ENCODE data around the gene RUFY2.

RUFY2 gene

GRCh38 chr10:68408898-68409518 is 1.9 kb upstream of the RUFY2 start:
- no peaks in the 10 kb centered on the region for H3K9me3 ChIP-seq (ENCODE audit: control insufficient read depth, insufficient read depth, low read length)
- H3K4me1 ChIP-seq (ENCODE audit: control insufficient read depth, insufficient read depth, low read length) = peaks cover 6% of the 10 kb centered on the region
- no peak overlapping the region for H3K9ac ChIP-seq (ENCODE audit: low read depth, low read length)
- no peaks in the 10 kb centered on the region for H3K36me3 ChIP-seq (ENCODE audit: control insufficient read depth, insufficient read depth, low read length)
- H3K4me3 ChIP-seq (ENCODE audit: low read depth, low read length) = no peak overlapping the region
- H3K27me3 ChIP-seq (ENCODE audit: control insufficient read depth, insufficient read depth, low read length) = no peaks in the 10 kb centered on the region

- H3K36me3 ChIP-seq (ENCODE audit: control insufficient read depth, insufficient read depth, low read length) = no peaks in the 10 kb centered on the region
- peak overlapping the region; percentile 81 for H3K4me3 ChIP-seq (ENCODE audit: low read depth, low read length)
- H3K27me3 ChIP-seq (ENCODE audit: control insufficient read depth, insufficient read depth, low read length) = no peaks in the 10 kb centered on the region
- H3K9ac ChIP-seq (ENCODE audit: low read depth, low read length) = peak overlapping the region; percentile 81
- H3K9me3 ChIP-seq (ENCODE audit: control insufficient read depth, insufficient read depth, low read length) = no peaks in the 10 kb centered on the region
- H3K4me1 ChIP-seq (ENCODE audit: control insufficient read depth, insufficient read depth, low read length) = peaks cover 6% of the 10 kb centered on the region
These were observed 814 bp downstream of the RUFY2 start for GRCh38 chr10:68406111-68406814.

GRCh38 chr10:68403701-68404100 is 3.4 kb downstream of the RUFY2 start:
- Histone ChIP-seq H3K4me3 (ENCODE audit: low read depth, low read length) (no peak overlapping the region), H3K9ac (ENCODE audit: low read depth, low read length) (no peak overlapping the region), H3K36me3 (ENCODE audit: control insufficient read depth, insufficient read depth, low read length) (no peaks in the 10 kb centered on the region), H3K9me3 (ENCODE audit: control insufficient read depth, insufficient read depth, low read length) (no peaks in the 10 kb centered on the region), H3K27me3 (ENCODE audit: control insufficient read depth, insufficient read depth, low read length) (no peaks in the 10 kb centered on the region), H3K4me1 (ENCODE audit: control insufficient read depth, insufficient read depth, low read length) (peaks cover 6% of the 10 kb centered on the region)

GRCh38 chr10:68402276-68402675 is 4.8 kb downstream of the RUFY2 start:
- Histone ChIP-seq H3K4me1 (ENCODE audit: control insufficient read depth, insufficient read depth, low read length) (peaks cover 6% of the 10 kb centered on the region), H3K4me3 (ENCODE audit: low read depth, low read length) (no peak overlapping the region), H3K27me3 (ENCODE audit: control insufficient read depth, insufficient read depth, low read length) (no peaks in the 10 kb centered on the region), H3K9ac (ENCODE audit: low read depth, low read length) (no peak overlapping the region), H3K9me3 (ENCODE audit: control insufficient read depth, insufficient read depth, low read length) (no peaks in the 10 kb centered on the region), H3K36me3 (ENCODE audit: control insufficient read depth, insufficient read depth, low read length) (no peaks in the 10 kb centered on the region)

- H3K4me3 ChIP-seq (ENCODE audit: low read depth, low read length) = no peak overlapping the region
- no peaks in the 10 kb centered on the region for H3K27me3 ChIP-seq (ENCODE audit: control insufficient read depth, insufficient read depth, low read length)
- H3K9me3 ChIP-seq (ENCODE audit: control insufficient read depth, insufficient read depth, low read length) = no peaks in the 10 kb centered on the region
- no peak overlapping the region for H3K9ac ChIP-seq (ENCODE audit: low read depth, low read length)
- H3K36me3 ChIP-seq (ENCODE audit: control insufficient read depth, insufficient read depth, low read length) = peaks cover 2% of the 10 kb centered on the region
- H3K4me1 ChIP-seq (ENCODE audit: control insufficient read depth, insufficient read depth, low read length) = no peaks in the 10 kb centered on the region
These were observed 10.1 kb downstream of the RUFY2 start for GRCh38 chr10:68397005-68397404.

GRCh38 chr10:68385740-68386139 is 21.3 kb downstream of the RUFY2 start:
- Histone ChIP-seq H3K9me3 (ENCODE audit: control insufficient read depth, insufficient read depth, low read length) (no peaks in the 10 kb centered on the region), H3K4me3 (ENCODE audit: low read depth, low read length) (no peak overlapping the region), H3K9ac (ENCODE audit: low read depth, low read length) (no peak overlapping the region), H3K27me3 (ENCODE audit: control insufficient read depth, insufficient read depth, low read length) (no peaks in the 10 kb centered on the region), H3K4me1 (ENCODE audit: control insufficient read depth, insufficient read depth, low read length) (no peaks in the 10 kb centered on the region), H3K36me3 (ENCODE audit: control insufficient read depth, insufficient read depth, low read length) (peaks cover 3% of the 10 kb centered on the region)

GRCh38 chr10:68371604-68372003 is 35.5 kb downstream of the RUFY2 start:
- no peak overlapping the region for H3K9ac ChIP-seq (ENCODE audit: low read depth, low read length)
- H3K9me3 ChIP-seq (ENCODE audit: control insufficient read depth, insufficient read depth, low read length) = no peaks in the 10 kb centered on the region
- H3K36me3 ChIP-seq (ENCODE audit: control insufficient read depth, insufficient read depth, low read length) = no peaks in the 10 kb centered on the region
- H3K27me3 ChIP-seq (ENCODE audit: control insufficient read depth, insufficient read depth, low read length) = no peaks in the 10 kb centered on the region
- H3K4me1 ChIP-seq (ENCODE audit: control insufficient read depth, insufficient read depth, low read length) = no peaks in the 10 kb centered on the region
- H3K4me3 ChIP-seq (ENCODE audit: low read depth, low read length) = no peak overlapping the region

- no peaks in the 10 kb centered on the region for H3K4me1 ChIP-seq (ENCODE audit: control insufficient read depth, insufficient read depth, low read length)
- H3K27me3 ChIP-seq (ENCODE audit: control insufficient read depth, insufficient read depth, low read length) = no peaks in the 10 kb centered on the region
- no peak overlapping the region for H3K9ac ChIP-seq (ENCODE audit: low read depth, low read length)
- no peaks in the 10 kb centered on the region for H3K9me3 ChIP-seq (ENCODE audit: control insufficient read depth, insufficient read depth, low read length)
- no peak overlapping the region for H3K4me3 ChIP-seq (ENCODE audit: low read depth, low read length)
- H3K36me3 ChIP-seq (ENCODE audit: control insufficient read depth, insufficient read depth, low read length) = no peaks in the 10 kb centered on the region
These were observed 40.0 kb downstream of the RUFY2 start for GRCh38 chr10:68367121-68367520.

GRCh38 chr10:68366600-68366999 is 40.5 kb downstream of the RUFY2 start:
- no peaks in the 10 kb centered on the region for H3K9me3 ChIP-seq (ENCODE audit: control insufficient read depth, insufficient read depth, low read length)

GRCh38 chr10:68365611-68366010 is 41.5 kb downstream of the RUFY2 start:
- Histone ChIP-seq H3K36me3 (ENCODE audit: control insufficient read depth, insufficient read depth, low read length) (no peaks in the 10 kb centered on the region), H3K9me3 (ENCODE audit: control insufficient read depth, insufficient read depth, low read length) (no peaks in the 10 kb centered on the region), H3K4me3 (ENCODE audit: low read depth, low read length) (no peak overlapping the region), H3K4me1 (ENCODE audit: control insufficient read depth, insufficient read depth, low read length) (no peaks in the 10 kb centered on the region), H3K27me3 (ENCODE audit: control insufficient read depth, insufficient read depth, low read length) (no peaks in the 10 kb centered on the region), H3K9ac (ENCODE audit: low read depth, low read length) (no peak overlapping the region)

More at GRCh38 chr10:68366600-68366999, 40.5 kb downstream of the RUFY2 start:
- no peaks in the 10 kb centered on the region for H3K27me3 ChIP-seq (ENCODE audit: control insufficient read depth, insufficient read depth, low read length)
- H3K4me3 ChIP-seq (ENCODE audit: low read depth, low read length) = no peak overlapping the region
- H3K36me3 ChIP-seq (ENCODE audit: control insufficient read depth, insufficient read depth, low read length) = no peaks in the 10 kb centered on the region
- no peaks in the 10 kb centered on the region for H3K4me1 ChIP-seq (ENCODE audit: control insufficient read depth, insufficient read depth, low read length)
- no peak overlapping the region for H3K9ac ChIP-seq (ENCODE audit: low read depth, low read length)

GRCh38 chr10:68364101-68364886 is 42.8 kb downstream of the RUFY2 start:
- Histone ChIP-seq H3K36me3 (ENCODE audit: control insufficient read depth, insufficient read depth, low read length) (no peaks in the 10 kb centered on the region), H3K4me3 (ENCODE audit: low read depth, low read length) (no peak overlapping the region), H3K27me3 (ENCODE audit: control insufficient read depth, insufficient read depth, low read length) (no peaks in the 10 kb centered on the region), H3K4me1 (ENCODE audit: control insufficient read depth, insufficient read depth, low read length) (no peaks in the 10 kb centered on the region), H3K9me3 (ENCODE audit: control insufficient read depth, insufficient read depth, low read length) (no peaks in the 10 kb centered on the region), H3K9ac (ENCODE audit: low read depth, low read length) (no peak overlapping the region)

- H3K4me3 ChIP-seq (ENCODE audit: low read depth, low read length) = no peak overlapping the region
- H3K36me3 ChIP-seq (ENCODE audit: control insufficient read depth, insufficient read depth, low read length) = no peaks in the 10 kb centered on the region
- no peaks in the 10 kb centered on the region for H3K9me3 ChIP-seq (ENCODE audit: control insufficient read depth, insufficient read depth, low read length)
- H3K27me3 ChIP-seq (ENCODE audit: control insufficient read depth, insufficient read depth, low read length) = no peaks in the 10 kb centered on the region
- H3K4me1 ChIP-seq (ENCODE audit: control insufficient read depth, insufficient read depth, low read length) = no peaks in the 10 kb centered on the region
- H3K9ac ChIP-seq (ENCODE audit: low read depth, low read length) = no peak overlapping the region
These were observed 44.5 kb downstream of the RUFY2 start for GRCh38 chr10:68362590-68362989.
